ENCODE results near the gene PSTPIP1.

GRCh38 chr15:77042955-77043920 is 48.3 kb downstream of the PSTPIP1 start:
- TF ChIP-seq CTCF (conservative IDR thresholded peaks at IDR 0.05; ENCODE audit: low read length) (no peak), EZH2phosphoT487 (IDR thresholded peaks at IDR 0.05; ENCODE audit: borderline replicate concordance, low read depth, low read length) (no peak)

Data from OCI-LY7 (cell line).